ENCODE data around the gene RTKN2.

RTKN2 gene

DNA sequence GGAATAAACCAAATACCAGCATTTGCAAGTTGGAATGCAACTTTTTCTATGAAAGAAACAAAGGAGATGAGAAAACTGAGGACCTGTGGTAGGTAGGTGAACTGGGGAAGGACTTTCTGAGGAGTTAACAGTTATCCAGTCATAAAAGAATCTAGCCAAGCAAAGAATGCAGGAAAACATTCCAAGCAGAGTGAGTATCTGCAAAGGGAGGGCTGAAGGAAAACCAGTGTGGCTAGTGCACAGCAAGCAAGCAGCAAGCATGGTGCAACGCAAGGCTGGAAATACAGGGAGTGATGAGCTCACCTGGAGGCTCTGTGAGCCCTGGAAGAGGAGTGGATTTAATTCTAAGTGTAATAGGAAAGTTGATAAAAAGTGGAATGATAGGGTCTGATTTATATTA, 44.0 kb downstream of the RTKN2 start:
- no peak for DNase-seq (ENCODE audit: low read depth in 3 of 3)

DNA sequence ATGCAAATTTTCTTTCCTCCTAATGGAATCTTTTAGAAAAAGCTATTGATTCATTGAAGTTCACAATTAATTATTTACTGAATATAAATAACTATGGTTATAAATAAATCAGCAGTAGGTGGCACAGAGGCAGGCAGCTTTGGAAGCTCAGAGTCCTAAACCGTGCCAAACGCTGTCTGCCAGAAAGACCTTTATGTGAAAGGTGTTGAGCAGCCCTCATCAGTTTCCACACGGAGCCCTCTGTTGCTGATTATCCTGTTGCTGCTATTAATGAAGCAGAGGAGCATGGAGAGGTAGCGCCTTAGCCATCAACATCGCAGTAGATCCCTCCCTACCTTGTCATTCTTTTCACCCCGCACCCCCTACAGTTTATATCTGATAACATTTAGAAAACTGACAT, 51.0 kb downstream of the RTKN2 start:
- no peak for DNase-seq (ENCODE audit: low read depth in 3 of 3)

DNA sequence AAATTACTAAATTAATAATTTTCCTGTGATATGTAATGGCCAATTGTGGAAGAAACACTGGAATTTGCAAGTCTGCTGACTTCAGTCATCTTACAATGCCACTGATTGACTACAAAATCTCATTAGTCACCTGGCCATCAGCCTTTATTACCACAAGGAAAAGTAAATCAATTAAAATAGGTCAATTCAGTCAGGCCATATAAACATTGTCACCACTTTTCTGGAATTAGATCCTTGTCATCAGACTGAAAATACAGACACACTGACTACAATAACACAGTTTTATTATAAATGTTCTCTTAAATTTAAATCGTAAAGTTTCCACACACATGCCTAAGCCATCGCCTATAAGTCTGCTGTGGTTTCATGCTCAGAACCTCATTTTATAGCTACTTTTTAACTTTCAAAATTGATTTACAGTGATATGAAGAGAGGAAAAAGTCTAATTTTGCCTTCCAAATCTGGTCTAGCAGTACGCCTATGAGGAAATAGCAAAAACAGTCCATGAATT, 54.2 kb downstream of the RTKN2 start:
- DNase-seq (ENCODE audit: low read depth in 3 of 3) = no peak

DNA sequence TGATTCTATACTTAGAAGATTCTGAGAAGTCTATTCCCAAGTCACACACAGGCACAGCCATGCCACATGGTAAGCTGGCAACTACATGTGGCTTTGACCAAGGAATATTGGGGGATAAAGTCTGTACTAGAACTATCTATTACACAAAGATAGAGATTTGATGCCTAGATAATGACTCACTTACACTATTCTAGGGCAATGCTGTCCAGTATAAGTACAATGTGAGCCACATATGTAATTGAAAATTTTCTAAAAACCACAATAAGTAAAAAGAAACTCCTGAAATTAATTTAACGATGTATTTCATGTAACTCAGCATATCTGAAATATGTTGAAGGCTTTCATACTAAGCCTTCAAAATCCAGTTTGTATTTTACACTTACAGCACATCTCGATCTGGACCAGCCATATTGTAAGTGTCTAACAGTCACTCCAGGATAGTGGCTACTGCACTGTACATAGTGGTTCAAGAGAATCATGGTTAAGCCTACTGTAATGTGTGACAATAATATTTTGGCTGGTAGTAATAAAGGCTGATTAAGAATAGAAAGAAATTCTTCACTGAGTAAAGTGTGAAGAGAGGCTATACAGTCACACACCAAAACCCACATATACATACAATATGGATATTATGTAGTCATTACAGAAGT, 62.8 kb downstream of the RTKN2 start:
- DNase-seq (ENCODE audit: low read depth in 3 of 3) = no peak

DNA sequence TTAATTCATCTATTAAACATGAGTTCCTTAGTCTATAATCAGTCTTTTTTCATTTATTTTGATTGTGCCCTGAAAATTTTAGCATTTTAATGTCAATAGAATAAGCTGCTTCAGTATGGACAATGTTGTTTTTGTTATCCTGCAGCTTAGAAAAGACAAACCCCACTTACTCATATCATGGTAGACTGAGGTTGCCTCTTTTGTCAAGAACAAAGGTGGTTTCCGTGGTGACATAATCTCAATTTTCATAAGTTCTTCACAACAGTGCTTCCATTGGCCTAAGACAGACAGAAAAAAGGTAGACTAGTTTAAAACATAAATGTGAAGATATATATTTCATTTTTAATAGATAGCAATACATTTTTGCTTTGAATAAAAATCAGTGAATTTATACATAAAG, 69.1 kb downstream of the RTKN2 start:
- no peak for DNase-seq (ENCODE audit: low read depth in 3 of 3)

DNA sequence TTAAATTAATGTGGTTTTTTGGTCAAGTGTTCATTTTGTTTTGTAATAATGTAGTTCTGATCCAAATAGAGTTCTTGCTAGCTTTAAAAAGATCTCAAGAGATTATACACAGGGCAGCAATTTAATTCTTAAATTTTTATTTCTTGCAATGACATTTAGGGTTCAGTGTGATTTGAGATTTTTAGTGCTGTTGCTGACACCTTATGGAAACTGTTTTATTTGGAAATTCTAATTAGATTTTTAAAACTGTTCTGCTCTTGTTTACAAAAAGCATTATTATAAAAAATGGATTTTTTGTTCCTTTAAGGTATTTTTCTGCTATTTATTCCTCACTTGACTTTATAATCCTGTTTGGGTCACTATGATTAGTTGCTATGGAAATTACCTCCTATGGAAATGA, 72.1 kb downstream of the RTKN2 start:
- no peak for DNase-seq (ENCODE audit: low read depth in 3 of 3)

DNA sequence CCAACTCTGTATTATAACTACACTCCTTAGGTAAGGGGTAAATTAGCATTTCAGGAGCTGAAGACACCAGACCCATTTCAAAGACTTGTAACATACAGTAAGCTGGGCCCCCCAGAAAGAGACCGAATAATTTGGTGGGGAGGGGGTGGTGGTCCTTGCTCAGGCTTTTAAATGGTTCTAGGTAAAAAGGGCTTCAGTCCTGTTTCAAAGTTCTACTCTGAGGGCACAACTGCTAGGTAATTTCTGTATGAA, 73.0 kb downstream of the RTKN2 start:
- DNase-seq (ENCODE audit: low read depth in 3 of 3) = no peak

DNA sequence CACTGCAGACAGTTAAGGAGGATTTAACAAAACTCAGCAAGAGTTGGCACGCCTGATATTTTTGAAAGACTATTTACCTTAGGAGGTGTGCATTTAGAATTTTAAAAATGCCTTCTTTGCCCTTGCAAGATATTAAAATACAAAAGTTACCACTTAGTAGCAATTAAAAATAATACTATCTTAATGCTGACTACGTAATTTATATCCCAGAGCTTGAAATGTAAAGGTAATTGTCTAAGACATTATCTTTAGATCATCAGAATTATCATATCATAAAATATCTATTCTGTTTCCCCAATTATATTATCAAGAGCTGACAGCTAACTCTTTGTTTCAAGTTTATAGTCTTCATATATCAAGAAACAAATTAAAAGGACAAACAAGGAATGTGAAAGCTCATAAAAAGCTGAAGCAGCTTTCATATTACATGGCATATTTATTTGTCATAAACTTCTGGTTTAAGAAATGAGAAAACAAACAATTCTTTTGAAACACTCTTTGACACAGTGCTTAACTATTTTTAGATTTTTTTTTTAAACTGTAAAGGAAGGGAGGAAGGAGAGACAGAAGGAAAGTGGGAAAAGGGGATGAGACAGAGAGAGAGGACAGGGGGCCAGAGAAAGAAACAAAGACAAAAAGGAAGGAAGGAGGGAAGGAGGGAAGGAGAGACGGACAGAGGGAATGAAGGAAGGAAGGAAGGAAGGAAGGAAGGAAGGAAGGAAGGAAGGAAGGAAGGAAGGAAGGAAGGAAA, 73.5 kb downstream of the RTKN2 start:
- DNase-seq (ENCODE audit: low read depth in 3 of 3) = no peak

DNA sequence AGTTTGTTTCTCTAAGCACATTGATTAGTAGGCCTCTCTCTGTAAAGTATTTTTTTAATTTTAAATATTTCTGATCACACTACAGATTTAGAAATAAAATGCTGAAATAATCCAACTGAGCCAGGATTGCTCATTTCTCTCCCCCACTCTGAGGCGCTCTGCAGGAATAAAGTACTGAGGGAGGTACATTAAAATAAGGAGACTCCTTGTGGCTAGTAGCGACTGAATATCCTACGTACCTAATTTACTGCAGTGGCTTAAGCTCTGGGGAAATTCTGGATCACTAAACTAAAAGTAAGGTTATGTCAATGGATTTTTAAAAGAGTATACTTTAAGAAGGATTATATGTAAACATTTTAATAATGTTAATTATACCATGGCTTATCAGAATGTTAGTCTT, 75.2 kb downstream of the RTKN2 start:
- DNase-seq (ENCODE audit: low read depth in 3 of 3) = no peak

DNA sequence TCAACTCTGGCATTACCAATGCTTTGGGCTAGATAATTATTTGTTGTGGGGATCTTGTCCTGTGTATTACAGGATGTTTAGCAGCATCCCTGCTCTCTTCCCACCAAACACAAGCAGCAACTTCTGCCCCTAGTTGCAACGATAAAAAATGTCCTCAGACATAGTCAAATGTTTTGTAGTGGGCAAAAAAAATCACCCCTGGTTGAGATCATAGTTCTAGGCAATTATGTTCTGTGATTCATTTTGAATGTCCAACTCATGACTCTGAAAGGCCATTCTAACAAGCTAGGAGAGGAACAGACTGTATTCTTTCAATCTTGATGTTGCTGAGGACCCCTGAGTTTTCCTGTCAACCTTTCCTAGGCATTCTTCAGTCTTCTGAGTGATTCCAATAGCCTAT, 79.5 kb downstream of the RTKN2 start:
- DNase-seq (ENCODE audit: low read depth in 3 of 3) = no peak

DNA sequence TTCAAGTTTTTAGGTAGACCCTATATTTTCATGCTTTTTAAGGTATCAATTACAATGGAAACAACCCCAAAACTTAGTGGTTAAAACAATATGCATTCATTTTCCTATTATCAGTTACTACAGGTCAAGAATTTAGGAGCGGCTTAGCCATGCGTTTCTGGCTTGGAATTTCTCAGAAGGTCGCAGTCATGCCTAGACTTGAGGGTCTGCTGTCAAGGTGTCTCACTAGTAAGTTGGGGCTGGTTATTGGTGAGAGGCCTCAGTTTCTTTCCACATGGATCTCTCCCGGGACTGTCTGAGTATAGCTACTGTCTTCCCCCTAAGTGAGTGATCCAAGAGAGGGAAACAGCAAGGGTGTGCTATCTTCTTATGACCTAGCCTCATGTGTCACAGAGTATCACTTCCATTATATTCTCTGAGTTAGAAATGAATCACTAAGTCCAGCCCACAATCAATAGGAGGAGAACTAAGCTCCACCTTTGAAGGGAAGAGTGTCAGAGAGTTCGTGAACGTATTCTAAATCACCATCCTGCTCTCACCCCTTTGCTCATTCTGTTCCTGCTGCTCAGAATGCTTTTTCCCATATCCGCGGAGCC, 80.5 kb downstream of the RTKN2 start:
- DNase-seq (ENCODE audit: low read depth in 3 of 3) = no peak

DNA sequence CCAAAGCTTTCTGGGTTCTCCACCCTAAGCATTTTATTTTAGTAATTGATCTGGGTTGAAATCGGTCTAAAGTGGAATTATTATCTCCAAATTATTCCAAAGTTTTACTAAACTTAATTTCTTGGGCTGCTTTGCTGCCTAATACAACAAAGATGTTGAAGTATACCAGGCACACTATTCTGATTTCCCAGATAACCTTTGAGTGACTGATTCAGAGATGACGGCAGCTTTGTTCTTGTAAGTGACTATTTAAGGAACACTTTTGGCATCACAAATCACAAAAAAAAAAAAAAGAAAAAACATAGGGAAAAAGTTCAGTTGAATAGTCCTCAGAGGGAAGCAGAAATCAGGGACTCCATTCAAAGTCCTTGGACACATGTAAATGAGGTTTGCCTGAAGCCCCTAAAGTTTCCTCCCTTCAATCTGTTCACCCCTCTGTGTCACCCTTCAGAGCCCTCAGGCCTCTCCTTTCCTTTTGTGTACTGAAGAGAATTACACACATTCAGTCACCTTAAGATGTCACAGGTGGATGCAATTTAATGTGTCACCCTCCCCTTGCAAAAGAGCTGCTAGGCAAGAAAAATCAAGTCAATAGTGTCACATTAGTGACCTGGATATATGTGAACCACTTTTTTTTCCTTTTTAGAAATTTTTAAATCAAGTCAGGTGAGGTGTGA, 81.5 kb downstream of the RTKN2 start:
- DNase-seq (ENCODE audit: low read depth in 3 of 3) = no peak

DNA sequence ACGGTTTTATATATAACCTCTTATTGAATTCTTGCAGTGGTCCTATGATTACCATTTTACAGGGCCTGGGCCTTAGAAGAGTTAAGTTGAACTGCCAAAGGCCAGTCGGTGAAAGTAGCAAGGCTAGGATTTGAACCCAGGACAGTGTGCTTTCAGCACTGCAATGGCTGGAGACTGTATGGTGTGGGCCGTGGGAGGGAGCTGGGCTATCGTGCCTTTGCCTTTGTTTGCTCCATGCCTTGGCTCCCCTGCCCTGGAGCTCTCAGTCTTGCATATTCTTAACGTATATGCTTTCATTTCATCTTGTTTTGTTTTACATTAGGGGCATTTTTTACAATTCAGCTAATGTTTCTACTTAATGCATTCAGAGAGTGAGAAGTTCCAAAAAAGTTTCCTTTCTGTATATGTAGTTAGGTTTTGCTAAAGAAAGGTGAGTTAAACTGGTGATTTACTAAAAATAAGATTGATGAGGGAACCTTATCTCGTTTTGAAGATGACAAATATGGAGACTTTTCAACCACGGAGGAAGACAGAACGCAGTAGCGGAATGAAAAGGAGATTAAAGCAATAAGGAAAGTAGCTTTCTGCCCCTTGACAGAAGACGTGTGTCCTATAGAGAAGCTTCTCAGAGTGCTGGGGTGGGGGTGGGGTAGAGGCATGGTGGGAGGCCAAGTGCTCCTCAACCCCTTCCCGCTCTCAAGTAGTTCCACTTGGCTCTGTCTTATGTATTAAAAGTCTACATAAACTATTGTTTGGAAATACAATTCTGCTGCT, 82.5 kb downstream of the RTKN2 start:
- DNase-seq (ENCODE audit: low read depth in 3 of 3) = no peak

DNA sequence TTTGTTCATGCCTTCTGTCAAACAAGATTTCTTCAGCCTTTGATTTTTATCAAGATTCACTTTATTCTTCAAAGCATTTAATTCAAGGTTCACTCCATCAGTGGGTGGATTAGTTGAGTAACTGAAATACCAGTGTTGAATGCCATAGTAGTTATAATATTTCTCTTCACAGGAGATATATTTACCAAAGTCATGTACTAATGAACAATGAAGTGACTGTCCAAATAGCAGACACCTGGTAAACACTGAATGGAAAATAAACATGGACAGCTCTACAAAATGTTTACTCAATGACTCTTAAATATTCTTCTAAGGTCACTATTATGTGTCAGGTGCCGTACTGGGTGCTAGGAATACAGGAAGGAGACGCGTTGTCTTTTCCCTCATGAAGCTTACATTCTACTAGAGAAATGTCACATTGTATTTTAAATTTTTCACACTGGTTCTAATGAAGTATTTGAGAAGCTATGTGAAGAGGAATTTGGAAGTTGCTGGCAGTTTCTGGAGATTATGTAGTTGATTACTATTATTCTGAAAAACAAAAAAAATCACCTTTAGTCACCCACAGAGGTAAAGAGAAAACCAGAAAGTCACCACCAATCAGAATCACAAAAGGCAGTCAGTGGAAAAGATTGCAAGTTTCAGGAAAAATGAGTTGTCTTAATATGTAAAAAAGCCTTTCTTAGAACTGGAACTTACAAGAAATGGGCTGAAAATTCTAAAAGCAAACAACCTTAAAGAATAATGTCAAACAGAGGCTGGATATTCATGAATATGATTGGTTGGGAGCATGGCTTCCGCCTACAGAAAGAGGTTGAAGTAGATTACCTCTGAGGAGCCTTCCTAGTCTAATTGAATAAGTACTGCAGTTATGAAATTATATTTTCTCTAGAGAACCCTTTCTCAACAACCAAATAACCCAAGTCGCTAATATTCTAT, 84.5 kb downstream of the RTKN2 start:
- DNase-seq (ENCODE audit: low read depth in 3 of 3) = no peak

DNA sequence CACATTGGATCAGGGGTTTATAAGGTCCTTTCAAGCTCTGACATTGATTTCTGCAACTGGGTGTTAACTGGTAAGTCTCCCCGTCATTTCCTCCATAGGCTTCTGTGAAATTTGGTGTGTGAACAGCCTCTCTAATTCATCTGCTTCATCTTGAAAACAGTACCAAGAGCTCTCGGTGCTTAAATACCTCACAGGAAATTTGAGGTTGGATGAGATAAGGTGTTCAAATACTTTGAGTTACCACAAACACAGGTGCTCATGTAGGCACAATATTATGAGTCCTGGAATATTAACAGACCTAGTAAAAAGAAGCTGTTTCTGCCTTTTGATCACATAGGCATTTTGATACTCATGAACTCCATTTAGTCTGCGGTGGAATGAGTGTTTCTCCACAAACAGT, 85.2 kb downstream of the RTKN2 start:
- DNase-seq (ENCODE audit: low read depth in 3 of 3) = no peak

DNA sequence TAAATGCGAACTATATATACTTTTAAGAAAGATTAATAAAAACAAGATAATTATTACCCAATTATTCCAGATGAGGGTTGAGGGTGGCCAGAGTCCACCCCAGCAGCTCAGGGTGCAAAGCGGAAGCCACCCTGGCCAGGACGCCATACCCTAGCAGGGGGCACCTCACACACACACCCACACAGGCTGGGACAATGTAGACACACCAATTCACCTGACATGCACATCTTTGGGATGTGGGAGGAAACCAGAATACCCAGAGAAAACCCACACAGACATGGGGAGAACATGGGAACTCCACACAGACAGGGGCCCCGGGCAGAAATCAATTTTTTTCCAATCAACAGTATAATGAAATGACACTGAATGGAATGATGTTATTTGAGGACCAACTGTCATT, 86.0 kb downstream of the RTKN2 start:
- DNase-seq (ENCODE audit: low read depth in 3 of 3) = no peak

DNA sequence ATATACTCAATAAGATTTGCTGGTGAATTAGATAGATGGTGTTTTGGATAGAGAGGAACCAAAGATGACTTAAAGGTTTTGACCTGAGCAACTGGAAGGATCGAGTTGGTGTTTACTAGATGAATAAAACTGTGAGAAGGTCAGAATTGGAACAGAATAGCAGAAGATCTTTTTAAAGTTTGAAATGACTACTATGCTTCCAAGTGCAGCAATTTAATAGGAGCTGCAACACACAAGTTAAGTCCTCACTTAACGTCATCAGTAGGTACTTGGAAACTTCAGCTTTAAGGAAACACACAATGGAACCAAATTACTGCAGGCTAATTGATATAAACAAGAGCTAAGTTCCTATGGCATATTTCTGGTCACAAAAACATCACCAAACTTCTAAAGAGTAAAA, 86.5 kb downstream of the RTKN2 start:
- DNase-seq (ENCODE audit: low read depth in 3 of 3) = no peak

DNA sequence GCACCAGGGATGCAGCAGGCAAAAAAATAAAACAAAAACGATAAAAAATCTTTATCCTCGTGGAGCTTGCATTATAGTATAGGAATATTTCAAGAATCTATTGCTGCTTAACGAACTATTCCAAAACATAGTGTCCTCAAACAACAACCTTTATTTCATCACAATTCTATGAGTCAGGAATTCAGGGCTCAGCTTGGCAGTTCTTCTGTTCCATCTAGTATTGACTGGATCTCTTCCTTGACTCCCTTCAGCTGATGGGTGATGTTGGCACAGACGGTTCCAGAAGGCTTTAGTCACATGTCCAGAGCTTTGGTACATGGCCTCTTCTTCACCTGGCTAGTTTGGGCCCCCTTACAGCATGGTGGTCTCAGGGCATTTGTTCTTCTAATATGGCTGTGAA, 88.0 kb downstream of the RTKN2 start:
- no peak for DNase-seq (ENCODE audit: low read depth in 3 of 3)

DNA sequence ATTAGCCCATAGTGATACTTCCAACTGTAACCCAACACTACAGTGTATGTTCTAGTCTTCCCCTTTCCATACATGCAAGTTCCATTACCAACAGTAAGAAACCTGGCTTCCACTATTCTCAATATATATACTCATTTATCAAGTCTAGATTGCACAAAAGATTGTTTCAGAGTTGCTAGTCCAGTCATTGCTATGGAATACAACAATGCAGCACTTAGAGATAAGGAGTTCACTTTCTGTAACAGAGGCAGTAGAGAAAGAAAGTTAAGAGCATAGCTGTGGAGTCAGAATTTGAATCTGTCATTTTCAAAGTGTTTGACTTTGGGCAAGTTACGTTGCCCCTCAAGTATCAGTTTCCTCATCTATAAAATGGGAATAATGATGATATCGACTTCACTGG, 90.1 kb downstream of the RTKN2 start:
- no peak for DNase-seq (ENCODE audit: low read depth in 3 of 3)

DNA sequence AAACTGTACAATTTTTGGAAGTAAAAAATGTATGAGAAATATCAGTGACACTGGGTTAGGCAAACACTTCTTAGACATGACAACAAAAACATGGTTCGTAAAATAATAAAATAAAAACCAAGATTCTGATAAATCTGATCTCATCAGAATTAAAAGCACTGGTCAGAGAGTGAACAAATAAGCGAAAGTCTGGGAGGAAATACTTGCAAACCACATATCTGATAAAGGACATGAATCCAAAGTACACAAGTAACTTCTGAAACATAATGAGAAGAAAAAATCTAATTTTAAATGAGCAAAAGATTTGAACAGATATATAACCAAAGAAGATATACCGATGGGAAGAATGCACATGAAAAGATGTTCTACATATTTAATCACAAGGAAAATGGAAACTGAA, 91.5 kb downstream of the RTKN2 start:
- DNase-seq (ENCODE audit: low read depth in 3 of 3) = no peak

DNA sequence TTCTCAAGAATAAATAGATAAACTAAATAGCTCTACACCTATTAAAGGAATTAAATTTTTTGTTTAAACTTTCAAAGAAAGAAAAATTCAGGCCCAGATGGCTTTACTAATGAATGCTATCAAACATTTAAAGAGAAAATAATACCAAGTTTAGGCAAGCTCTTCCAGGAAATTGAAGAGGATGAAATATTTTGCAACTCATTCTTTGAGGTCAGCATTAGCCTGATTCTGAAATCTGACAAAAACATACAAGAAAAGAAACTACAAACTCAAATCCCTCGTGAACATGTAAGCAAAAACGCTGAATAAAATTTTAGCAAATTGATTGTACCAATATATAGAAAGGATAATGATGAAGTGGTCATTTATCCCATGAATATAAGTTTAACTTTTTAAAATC, 93.4 kb downstream of the RTKN2 start:
- no peak for DNase-seq (ENCODE audit: low read depth in 3 of 3)
